GM12891 (cell line): Measurements from ENCODE around the gene LY6G5C.

ENCODE experiments used
- DNase-seq: peaks from one replicate; pipeline ENCODE4 v3.0.0; 2011; ENCODE audit warnings: low spot score; ENCODE audit not compliant: insufficient read length
- FAIRE-seq: peaks from 2 replicates; lab custom pipeline; 2011; peaks lifted over from hg19 to GRCh38; lab: Jason Lieb, UNC
- PAX5 ChIP-seq: IDR thresholded peaks from 2 replicates; pipeline ENCODE4 v1.6.1; 2011; ENCODE audit warnings: low read length, moderate library complexity, mild to moderate bottlenecking; ENCODE audit not compliant: insufficient read depth, severe bottlenecking
- POLR2A ChIP-seq: IDR thresholded peaks from 2 replicates; pipeline ENCODE4 v1.6.1; 2011; ENCODE audit warnings: low read depth, low read length, control low read depth
- POLR2AphosphoS5 ChIP-seq: IDR thresholded peaks from 2 replicates; pipeline ENCODE4 v1.6.1; 2011; ENCODE audit warnings: low read depth, low read length, control low read depth
- POU2F2 ChIP-seq: IDR thresholded peaks from 2 replicates; pipeline ENCODE4 v1.6.1; 2011; ENCODE audit warnings: low read depth, mild to moderate bottlenecking, control low read depth, low read length, moderate library complexity
- SPI1 ChIP-seq: IDR thresholded peaks from 2 replicates; pipeline ENCODE4 v1.6.1; 2011; ENCODE audit warnings: low read depth, low read length, control low read depth
- TAF1 ChIP-seq: IDR thresholded peaks from 2 replicates; pipeline ENCODE4 v1.6.1; 2011; ENCODE audit warnings: low read depth, low read length, control low read depth

Gene LY6G5C

GRCh38 chr6:31723980-31724691 lies 43.3 kb upstream of the LY6G5C start:
- FAIRE-seq (no peak), DNase-seq (no peak)
- TF ChIP-seq SPI1 (no peak), POLR2AphosphoS5 (no peak), TAF1 (no peak), POLR2A (no peak), PAX5 (no peak), POU2F2 (no peak)

- DNase-seq (no peak), FAIRE-seq (no peak)
Measured at GRCh38 chr6:31723245-31723979, 42.5 kb upstream of the LY6G5C start, which contains the start of gene MPIG6B. Gene MPIG6B (plus strand): TSS chr6:31723373. CDS start chr6:31723384, 11 bp downstream.

DNA sequence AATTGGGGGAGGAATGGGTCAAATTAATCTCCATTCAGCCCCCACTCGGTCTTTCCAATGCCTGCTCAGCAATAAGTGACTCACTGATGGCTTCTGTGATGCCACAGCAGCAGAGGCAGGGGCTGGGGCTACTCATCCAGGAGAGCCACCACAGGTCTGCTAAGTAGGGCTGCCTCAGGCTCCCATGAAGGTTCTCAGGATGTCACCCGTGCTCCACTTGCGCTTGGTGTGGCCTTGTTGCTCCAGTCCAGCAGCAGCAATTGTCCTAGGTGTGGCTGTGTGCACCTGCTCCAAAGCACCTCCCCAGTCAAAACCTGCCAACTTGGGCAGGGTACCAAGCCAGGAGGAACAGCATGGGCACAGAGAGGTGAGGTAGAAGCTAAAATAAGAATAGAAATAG lies 41.3 kb upstream of the LY6G5C start:
- DNase-seq (no peak), FAIRE-seq (no peak)
- TF ChIP-seq POLR2AphosphoS5: no peak
- TF ChIP-seq TAF1: no peak

More at GRCh38 chr6:31723245-31723979, 42.5 kb upstream of the LY6G5C start, which contains the start of gene MPIG6B:
- TF ChIP-seq PAX5 (no peak), POLR2AphosphoS5 (no peak), POU2F2 (no peak), POLR2A (no peak), TAF1 (no peak), SPI1 (no peak)

DNA sequence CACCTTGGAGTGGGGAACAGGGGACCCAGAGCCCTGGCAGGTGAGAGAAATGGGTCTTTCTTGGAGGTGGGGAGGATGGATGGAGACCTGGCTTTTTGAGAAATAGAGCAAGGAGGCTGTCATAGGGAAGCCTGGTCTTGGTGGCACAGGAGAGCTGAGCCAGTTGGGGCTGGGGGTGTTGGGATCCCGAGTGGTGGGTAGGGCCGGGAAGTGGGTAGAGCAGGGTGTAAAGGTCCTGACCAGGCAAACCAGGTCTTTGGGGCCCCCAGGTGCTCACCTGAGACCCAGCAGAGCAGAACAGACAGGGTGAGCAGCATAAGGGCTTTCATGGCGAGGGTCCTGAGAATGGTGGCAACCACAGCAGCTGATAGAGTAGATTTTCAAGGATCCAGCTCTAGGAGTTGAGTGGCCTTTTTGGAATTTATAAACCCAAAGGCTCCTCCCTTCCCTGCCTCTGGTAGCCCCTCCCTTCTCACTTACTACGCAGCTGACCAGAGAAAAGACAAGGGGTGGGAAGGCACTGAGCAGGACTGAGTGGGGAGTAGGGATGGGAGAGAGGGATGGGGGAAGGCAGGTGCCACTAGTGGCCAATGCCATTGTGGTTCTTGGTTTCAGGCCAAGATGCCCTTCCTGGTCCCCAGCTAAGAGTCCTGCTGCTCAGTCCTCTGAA lies 40.6 kb upstream of the LY6G5C start, which contains the start of gene LY6G6C:
LY6G6C (minus strand) TSS at position 396 of the 670 bp plus-strand sequence; CDS start at position 329, 67 bp downstream.
- no peak for DNase-seq
- TF ChIP-seq PAX5: no peak
- TF ChIP-seq POLR2AphosphoS5: no peak
- no peak for TF ChIP-seq POU2F2
- no peak for TF ChIP-seq TAF1
- TF ChIP-seq SPI1: no peak
- no peak for TF ChIP-seq POLR2A
- no peak for FAIRE-seq

DNA sequence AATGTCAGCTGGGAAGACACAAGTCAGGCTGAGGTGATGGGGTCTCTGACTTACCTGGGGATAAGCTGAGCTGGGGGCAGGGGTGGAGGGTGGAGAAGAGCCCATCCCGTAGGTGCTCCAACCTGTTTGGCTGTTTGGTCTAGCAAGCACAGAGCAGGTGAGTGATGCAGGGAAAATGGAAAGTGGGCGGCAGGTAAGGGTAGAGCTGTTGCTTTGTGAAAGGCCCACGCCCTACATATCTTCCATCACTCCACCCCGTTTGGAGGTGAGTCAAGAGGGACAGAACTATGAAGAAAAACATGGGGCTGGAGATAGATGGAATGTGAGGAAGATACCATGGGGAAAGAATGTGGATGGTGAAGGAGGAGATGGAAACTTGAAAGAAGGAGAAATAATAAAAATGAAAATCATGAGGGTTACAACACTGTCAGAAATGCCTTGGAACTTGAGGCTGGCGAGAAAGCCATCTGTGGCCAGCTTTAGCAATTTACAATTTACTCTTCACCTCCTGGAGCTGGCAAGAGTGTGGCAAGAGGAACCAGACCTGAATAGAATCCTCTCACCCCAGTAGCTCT lies 39.4 kb upstream of the LY6G5C start:
- no peak for FAIRE-seq
- DNase-seq: no peak
- TF ChIP-seq SPI1 (no peak), TAF1 (no peak), POU2F2 (no peak), POLR2AphosphoS5 (no peak), POLR2A (no peak), PAX5 (no peak)

- no peak for TF ChIP-seq SPI1
- no peak for TF ChIP-seq POU2F2
- DNase-seq: no peak
- no peak for FAIRE-seq
Measured at GRCh38 chr6:31719001-31719400, 38.1 kb upstream of the LY6G5C start.

- FAIRE-seq (no peak), DNase-seq (no peak)
- no peak for TF ChIP-seq PAX5
- no peak for TF ChIP-seq POU2F2
- TF ChIP-seq POLR2AphosphoS5: no peak
- TF ChIP-seq SPI1: no peak
- TF ChIP-seq POLR2A: no peak
- no peak for TF ChIP-seq TAF1
Measured at GRCh38 chr6:31718265-31718664, 37.4 kb upstream of the LY6G5C start.

DNA sequence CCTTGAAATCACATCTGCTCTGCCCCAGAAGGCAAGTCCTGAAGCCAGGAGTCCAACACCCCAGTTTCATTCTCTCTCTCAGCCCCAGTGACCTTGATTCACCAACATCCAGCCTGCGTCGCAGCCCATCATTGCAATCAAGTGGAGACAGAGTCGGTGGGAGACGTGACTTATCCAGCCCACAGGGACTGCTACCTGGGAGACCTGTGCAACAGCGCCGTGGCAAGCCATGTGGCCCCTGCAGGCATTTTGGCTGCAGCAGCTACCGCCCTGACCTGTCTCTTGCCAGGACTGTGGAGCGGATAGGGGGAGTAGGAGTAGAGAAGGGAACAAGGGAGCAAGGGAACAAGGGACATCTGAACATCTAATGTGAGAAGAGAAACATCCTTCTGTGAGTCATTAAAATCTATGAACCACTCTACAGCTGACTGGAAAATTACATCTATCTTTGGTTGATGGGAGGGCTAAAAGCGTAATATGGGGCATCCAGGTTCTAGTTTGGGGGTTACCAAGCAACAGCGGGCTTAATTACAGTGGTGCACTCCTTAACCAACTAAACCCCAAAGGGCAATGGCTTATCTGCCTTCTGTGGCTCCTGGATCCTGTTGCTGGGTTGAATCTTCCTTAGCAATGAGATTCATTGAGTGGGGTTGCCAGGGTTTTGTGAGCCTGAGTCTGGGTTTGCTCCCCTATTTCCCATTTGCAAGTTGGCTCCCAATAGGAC lies 36.8 kb upstream of the LY6G5C start:
- no peak for TF ChIP-seq POLR2A
- TF ChIP-seq PAX5: no peak
- no peak for TF ChIP-seq SPI1
- TF ChIP-seq TAF1: no peak
- no peak for TF ChIP-seq POU2F2
- TF ChIP-seq POLR2AphosphoS5: no peak
- no peak for DNase-seq
- no peak for FAIRE-seq

DNA sequence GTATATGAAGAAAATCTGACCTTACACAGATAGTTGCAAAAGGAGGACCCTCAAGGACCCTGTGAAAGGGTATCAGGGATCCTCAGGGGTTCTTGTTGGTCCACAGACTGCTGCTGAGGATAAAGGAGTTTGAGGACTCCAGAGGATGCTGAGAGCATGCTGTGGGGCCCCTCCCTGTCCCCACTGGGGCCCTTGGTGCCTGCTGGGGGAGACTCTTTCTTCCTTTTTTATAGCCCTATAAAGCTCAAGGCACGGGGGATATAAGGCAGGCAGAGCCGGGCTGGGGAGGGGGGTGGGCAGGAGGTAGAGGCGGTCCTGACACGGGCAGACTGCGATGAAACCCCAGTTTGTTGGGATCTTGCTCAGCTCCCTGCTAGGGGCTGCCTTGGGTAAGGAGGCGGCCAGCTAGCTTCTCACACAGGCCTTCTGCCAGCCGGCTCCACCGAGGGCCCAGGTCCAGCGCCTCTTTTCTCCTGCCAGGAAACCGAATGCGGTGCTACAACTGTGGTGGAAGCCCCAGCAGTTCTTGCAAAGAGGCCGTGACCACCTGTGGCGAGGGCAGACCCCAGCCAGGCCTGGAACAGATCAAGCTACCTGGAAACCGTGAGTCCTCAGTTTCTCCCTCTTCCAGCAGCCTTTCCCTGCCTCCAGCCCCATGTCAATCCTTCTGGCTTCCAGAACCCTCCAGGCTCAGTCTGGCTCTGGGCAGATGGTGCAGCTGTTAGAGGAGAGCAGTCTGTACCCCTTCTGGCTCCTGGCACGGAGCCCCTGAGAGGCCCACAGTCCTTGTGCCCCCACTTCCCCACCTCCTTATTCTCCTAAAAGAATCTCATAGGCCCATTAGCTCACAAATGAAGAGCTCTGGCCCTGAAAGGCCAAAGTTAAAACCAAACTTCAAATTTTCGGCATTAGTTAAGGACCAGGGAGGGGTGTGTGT lies 34.4 kb upstream of the LY6G5C start, which contains the start of gene LY6G6D:
LY6G6D (plus strand) TSS at position 327 of the 937 bp plus-strand sequence; CDS start at position 335, 8 bp downstream.
- no peak for TF ChIP-seq TAF1
- TF ChIP-seq PAX5: no peak
- TF ChIP-seq POLR2AphosphoS5: no peak
- no peak for TF ChIP-seq SPI1
- TF ChIP-seq POU2F2: no peak
- no peak for TF ChIP-seq POLR2A

More for the DNA sequence above, 34.4 kb upstream of the LY6G5C start, which contains the start of gene LY6G6D:
- DNase-seq (no peak), FAIRE-seq (no peak)
